ENCODE results near the gene PLOD2.

PLOD2 gene

DNA sequence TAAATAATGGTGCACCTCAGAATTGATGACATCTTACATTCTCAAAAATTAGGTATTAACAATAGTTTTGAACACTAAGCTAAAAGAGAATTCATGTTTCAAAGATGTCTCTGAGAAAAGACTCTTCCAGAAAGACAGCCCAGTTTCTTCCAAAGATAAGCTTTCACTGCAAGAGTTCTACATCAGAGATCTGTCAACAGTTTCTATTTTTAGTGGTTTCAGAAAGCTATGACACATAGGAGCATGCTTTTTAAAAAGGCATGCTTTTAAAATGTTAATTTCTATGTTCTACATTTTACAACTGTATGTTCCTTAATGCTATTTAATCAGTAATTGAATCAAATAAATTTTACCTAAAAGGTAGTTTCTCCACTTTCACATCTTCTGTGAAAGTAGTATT is 88.2 kb downstream of the PLOD2 start:
- TF ChIP-seq CTCF (IDR thresholded peaks at IDR 0.05; ENCODE audit: low read depth, low read length), result no peak
- no peak overlapping the region for H3K4me3 ChIP-seq (ENCODE audit: low read depth, low read length)

DNA sequence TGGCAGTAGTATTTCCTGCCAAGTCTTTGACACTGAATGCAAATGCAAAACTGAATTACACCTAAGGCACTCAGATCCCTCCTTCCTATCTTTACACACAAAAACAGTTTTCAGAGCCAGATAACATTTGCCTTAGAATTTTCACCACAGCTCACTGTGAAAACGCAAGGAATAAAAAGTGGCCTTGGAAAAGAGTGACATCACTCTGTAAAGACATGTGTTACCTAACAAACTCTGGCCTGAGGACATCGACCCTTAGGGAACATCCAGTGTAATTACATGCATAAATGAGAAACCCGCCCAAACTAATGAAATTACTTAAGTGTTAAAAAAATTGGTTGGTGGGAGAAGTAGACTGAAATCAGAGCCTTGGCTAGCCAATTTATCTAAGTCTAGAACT is 88.9 kb downstream of the PLOD2 start:
- no peak overlapping the region for H3K4me3 ChIP-seq (ENCODE audit: low read depth, low read length)
- TF ChIP-seq CTCF (IDR thresholded peaks at IDR 0.05; ENCODE audit: low read depth, low read length), result no peak

GRCh38 chr3:146071632-146072031 is 89.4 kb downstream of the PLOD2 start:
- no peak for TF ChIP-seq CTCF (IDR thresholded peaks at IDR 0.05; ENCODE audit: low read depth, low read length)
- H3K4me3 ChIP-seq (ENCODE audit: low read depth, low read length), result no peak overlapping the region

GRCh38 chr3:146067048-146067447 is 93.9 kb downstream of the PLOD2 start:
- TF ChIP-seq CTCF (IDR thresholded peaks at IDR 0.05; ENCODE audit: low read depth, low read length), result no peak
- no peak overlapping the region for H3K4me3 ChIP-seq (ENCODE audit: low read depth, low read length)

DNA sequence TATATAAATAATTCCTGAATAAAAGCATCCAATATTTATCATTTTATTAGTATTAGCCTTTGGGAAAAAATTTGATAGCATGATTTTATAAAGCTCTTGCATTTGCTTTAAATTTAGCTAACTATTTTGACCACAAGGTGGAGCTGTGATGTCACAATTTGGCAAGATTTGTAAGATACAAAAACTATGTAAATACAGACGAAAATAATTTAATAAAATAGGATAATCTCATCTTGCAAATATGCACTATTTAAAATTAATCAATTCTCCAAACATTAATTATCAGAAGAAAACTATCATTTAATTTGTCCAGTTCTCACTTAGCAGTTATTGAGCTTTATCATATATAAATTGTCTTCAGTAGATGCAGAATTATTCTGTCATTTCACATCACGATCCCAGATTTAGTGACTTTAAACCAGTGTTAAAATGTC is 95.4 kb downstream of the PLOD2 start:
- peak; percentile 32; the same call in 1 of the 2 replicates for TF ChIP-seq CTCF (IDR thresholded peaks at IDR 0.05; ENCODE audit: low read depth, low read length)
- H3K4me3 ChIP-seq (ENCODE audit: low read depth, low read length), result no peak overlapping the region

DNA sequence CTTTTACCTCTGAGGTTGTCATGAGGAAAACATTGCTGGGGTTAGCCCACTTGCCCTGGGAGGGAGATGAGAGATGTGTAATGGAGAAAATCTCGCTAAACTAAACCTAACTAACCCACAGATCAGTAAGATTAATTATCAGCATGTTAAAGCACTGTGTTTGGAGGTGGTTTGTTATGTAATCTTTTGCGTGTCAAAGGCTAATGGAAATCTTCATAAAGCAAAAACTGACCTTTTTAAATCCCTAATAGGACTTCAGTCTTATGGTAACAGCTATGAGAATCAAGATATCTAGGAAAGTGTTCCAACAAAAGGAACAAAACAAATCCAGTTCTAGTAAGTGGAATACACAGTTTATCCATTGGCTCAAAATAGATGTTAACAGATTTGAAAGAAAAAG is 102.7 kb downstream of the PLOD2 start:
- TF ChIP-seq CTCF (IDR thresholded peaks at IDR 0.05; ENCODE audit: low read depth, low read length), result no peak
- H3K4me3 ChIP-seq (ENCODE audit: low read depth, low read length), result no peak overlapping the region

GRCh38 chr3:146052791-146053310 is 108.1 kb downstream of the PLOD2 start:
- TF ChIP-seq CTCF (IDR thresholded peaks at IDR 0.05; ENCODE audit: low read depth, low read length), result no peak

More at GRCh38 chr3:146052791-146053310, 108.1 kb downstream of the PLOD2 start:
- no peak overlapping the region for H3K4me3 ChIP-seq (ENCODE audit: low read depth, low read length)
